Fibroblast of lung (primary cell): ENCODE results near the gene PPP4R1.

ENCODE experiments used
- EZH2 ChIP-seq: IDR thresholded peaks from 2 replicates; pipeline ENCODE4 v1.5.1; 2012; ENCODE audit warnings: low read length, control low read depth, mild to moderate bottlenecking; ENCODE audit errors: missing control alignments
- TF ChIP-seq, protein P1 (sequence below), 2 donors: IDR thresholded peaks in 1 of 2; conservative IDR thresholded peaks in 1 of 2; 1 replicate in 1 of 2; 2 replicates in 1 of 2; pipeline ENCODE4 v1.5.1; 2011 to 2012; ENCODE audit warnings: low read length in 2 of 2, control low read depth in 1 of 2, inconsistent platforms in 1 of 2, low read depth in 1 of 2, mild to moderate bottlenecking in 1 of 2

DNA sequence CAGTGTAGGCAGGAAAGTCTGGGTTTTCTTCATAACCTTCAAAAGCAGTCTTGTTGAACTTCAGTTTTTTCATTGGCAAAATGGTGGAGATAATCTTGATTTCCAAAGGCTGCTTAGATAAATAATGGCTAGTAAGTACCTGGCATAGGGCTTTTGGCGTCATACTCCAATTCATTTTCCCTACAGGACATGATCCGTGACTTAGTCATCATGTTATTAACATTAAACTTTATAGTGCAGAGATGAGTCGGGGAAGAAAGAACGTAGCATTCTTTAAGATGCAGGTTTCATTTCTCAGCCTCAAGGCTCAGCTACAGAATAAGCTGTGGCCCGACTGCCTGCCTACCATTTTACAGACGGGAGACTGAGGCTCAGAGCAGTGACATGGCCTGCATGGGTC lies 75.1 kb downstream of the PPP4R1 start:
- TF ChIP-seq, protein P1, sequence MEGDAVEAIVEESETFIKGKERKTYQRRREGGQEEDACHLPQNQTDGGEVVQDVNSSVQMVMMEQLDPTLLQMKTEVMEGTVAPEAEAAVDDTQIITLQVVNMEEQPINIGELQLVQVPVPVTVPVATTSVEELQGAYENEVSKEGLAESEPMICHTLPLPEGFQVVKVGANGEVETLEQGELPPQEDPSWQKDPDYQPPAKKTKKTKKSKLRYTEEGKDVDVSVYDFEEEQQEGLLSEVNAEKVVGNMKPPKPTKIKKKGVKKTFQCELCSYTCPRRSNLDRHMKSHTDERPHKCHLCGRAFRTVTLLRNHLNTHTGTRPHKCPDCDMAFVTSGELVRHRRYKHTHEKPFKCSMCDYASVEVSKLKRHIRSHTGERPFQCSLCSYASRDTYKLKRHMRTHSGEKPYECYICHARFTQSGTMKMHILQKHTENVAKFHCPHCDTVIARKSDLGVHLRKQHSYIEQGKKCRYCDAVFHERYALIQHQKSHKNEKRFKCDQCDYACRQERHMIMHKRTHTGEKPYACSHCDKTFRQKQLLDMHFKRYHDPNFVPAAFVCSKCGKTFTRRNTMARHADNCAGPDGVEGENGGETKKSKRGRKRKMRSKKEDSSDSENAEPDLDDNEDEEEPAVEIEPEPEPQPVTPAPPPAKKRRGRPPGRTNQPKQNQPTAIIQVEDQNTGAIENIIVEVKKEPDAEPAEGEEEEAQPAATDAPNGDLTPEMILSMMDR (conservative IDR thresholded peaks at IDR 0.05 in 1 of 2, IDR thresholded peaks at IDR 0.05 in 1 of 2; ENCODE audit: low read depth in 1 of 2, low read length in 2 of 2) = no peak
- no peak for TF ChIP-seq EZH2
